Kasumi-1 (cell line): ENCODE measurements around the gene LRCH1.

ENCODE experiments used
- DNase-seq, 2 experiments: peaks; one replicate each; lab custom pipeline; 2025; lab: John Stamatoyannopoulos, UW

The LRCH1 gene

DNA sequence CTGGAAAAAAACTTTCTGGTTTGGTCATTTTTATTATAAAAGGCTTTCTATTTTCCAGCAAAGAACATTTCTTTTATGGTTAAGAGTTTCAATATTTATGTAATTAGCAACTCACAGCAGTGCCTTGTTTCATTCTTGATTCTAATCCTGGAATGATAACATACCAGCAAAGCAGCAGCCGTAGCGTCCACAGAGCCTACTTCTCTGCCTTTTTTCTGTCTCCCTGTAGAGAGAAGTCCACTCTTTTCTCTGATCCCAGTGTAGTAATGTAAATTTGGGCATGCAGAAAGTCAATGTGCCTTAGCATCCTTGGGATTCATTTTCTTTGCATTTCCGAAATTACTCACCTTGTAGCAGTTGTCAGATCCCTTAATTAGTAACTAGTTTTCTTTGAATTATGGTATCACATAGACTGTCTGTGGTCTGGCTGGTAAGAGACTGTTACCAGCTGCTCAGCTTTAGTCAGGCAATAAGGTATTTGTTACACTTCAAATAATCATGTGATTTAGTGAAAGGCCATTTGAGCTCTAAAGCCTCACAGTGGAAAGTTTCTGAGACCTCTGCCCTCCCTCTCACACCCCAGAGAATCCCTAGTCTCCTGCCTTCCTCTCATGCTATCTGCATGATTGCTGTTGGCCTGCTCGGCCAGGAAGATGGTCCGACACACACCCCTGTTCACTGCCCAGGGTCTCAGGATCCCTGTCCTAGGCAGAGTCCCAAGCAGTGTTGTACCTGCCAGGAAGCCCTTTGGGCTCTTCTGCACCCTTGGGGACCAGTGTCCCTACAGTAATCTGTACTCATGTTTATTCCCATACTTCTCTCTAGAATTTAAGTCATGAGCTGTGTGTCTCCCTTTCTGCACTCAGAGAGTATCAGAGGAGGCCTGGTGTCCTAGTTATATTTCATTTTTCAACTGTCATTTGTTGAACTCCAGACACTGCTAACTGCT, 86.3 kb downstream of the LRCH1 start:
- no peak for DNase-seq

DNA sequence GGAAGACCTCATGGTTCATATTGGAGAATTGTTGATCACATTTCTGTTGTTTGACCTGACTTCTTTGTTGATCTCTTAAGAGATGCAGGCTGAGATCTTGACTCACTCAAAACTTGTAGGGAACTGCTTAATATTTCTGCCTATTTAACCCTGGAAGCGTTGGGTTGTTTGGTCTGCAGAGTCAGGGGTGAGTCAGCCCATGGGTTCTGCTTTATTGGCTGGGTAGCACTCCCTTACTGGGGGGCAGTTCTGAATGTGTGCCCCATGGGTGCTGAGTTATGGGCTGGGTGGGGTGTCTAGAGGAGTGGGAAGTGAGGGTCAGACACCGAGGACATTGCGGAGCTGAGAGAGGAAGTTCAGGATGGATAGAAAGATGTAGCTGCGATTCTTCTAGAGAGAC, 87.9 kb downstream of the LRCH1 start:
- no peak for DNase-seq

DNA sequence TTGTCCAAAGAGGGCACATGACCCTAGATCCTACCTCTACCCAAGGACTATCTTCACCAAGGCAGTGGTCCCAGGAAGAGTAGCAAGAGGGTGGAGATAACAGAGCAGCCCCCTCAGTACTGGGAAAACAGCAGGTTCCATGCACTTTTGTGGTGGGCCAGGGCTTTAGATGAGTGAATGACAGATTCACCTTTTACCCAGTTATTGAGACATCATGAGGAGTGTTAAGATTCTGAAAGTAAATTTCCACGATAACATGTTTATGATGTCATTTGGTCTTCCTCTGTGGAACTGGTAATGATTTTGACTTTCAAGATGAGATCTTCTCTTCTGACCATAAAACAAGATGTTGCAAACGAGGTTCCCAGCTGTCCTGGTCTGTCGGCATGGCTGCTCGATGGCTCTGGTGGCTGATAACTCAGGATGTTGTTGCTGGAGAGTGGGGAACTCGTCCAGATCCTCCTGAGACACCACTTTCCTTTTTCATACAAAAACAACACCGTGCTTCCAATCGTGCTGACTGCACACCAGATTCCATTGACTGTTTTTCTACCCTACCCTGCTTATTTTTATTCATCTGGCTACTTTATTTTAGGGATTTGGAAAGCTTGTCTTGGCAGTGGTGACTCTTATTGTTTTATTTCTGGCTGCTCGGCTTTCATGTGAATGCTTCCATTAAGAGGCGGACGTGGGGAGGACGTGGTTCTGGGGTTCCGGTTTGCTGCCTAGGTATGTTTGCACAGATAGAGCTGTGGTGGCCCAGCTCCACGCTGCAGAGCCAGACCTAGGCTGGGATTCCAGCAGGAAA, 88.5 kb downstream of the LRCH1 start:
- no peak for DNase-seq

DNA sequence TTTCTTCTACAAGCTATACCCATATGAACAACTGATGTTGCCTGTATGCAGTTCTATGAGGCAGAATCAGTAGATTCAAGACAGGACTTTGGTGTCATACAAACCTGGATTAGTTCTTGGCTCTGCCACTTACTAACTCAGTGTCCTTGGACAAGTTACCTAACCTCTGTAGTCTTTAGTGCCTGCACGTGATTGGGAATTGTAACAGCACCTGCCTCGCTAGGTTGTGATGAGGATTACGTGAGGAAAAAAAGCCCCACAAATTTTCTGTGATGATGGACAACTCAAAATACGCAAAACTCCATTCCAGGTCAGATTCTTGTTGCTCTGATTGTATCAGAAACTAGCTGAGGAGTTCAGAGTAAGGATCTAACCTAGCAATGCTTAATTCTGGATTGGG, 89.3 kb downstream of the LRCH1 start:
- no peak for DNase-seq

DNA sequence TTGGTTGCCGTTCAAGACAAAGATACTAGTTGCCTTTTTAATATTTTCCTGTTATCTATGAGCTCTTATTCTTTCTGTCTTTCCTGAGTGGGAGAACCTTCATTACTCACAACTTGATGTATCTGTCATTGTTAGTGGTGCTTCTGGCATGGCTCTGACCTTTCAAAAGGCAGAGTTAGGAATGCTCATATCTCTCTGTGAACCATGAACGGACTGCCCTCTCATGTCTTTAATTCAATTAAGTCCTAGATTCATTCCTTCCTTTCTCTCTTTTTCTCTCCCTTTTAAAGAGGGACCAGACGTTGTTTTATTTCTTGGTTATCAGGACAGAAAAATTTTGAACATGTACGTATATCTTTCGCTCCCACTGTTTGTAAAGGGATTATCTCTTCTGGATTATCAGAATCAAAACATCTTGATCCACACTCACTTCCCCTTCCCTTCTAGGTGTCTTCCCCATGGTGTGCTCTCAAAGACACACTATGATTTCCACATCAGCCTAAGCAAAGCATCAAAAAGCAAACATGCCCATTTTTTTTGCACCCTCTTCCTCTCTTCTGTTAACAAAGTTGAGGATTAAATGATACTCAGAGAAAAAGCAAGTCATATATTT, 90.3 kb downstream of the LRCH1 start:
- no peak for DNase-seq

DNA sequence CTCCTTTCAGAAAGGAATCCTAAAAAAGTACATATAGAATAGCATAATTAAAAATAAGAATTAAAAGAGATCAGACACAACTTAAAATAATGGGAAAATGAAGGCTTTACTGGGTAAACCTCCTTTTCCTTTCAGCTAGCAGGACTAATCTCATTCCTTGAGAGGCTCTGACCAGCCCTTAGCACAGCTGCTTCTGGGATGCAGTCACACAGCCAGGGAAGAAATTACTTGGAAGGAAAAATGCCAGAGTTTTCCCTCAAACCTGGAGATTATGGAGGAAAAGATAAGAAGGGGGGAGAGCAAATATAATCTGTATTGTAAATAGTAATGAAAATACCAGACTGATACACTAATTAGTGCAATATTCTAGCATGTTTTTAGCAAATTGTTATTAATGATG, 91.8 kb downstream of the LRCH1 start:
- DNase-seq = no peak

DNA sequence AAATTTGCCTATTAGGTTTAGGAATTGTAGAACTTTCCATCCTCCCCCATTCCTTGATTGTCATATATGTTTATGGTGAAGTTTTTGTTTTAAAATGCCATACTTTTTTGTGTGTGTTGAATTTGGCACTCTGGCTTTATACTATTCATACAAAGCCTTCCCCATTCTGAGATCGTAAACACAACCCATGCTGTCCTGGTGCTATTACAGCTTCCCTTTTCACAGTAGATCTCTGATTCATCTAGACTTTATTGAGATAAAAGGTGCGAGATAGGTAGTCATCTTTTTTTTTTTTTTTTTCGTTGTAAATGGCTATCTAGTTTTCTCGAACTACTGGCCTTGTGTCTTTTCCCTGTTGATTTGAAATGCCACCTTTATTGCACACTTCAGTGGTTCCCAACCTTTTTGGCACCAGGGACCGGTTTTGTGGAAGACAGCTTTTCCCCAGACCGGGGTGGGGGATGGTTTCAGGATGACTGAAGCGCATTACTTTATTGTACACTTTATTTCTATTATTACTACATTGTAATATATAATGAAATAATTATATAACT, 94.6 kb downstream of the LRCH1 start:
- DNase-seq = peak; percentile 41 to 56

DNA sequence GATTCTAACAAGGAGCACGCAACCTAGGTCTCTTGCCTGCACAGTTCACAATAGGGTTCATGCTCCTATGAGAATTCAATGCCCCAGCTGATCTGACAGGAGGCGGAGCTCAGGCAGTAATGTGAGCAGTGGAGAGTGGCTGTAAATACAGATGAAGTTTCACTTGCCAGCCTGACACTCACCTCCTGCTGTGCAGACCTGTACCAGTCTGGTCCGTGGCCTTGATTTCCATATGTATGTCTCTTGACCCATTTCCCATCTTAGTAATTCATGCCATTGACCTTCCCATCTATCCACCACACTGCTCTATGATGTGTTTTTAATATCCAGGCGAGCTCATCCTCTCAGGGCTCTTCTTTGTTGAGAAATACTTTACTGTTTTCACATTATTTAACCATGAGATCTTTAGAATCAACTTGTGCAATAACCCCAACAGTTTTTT, 95.2 kb downstream of the LRCH1 start:
- DNase-seq = peak; percentile 20 to 27

DNA sequence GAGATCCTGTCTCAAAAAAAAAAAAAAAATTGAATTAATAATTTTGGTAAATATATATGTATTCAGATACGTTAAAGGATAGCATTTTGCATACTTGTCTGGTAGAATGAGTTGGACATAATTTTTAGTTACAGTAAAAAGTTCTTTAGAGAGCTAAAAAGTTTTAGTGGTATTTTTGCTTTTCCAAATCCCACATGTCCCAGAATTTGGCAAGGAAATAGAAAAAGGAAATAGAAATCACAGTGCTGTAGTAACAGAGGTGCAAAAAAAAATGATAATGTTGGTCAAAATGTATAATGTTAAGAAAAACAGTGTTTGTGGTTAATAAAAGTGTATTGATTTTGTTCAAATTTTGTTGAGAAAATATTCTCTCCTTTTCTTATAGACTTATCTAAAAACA, 96.8 kb downstream of the LRCH1 start:
- no peak for DNase-seq

DNA sequence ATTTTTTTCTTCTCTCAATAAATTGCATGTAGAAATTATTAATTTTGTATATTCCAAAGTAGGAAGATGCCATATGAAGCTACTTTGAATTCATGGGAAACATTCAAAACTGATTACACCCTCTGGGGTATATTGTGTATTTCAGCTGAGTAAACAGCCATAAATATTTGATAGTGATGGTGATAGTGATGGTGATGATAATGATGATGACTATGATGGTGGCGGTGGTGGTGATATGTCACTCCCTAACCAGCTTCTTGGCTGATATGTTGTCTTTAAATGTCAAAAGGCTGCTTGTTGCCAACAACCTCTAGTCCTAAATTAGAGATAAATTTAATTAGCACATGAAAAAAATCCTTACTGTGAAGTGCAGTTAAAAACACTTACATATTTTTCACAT, 102.0 kb downstream of the LRCH1 start:
- no peak for DNase-seq

DNA sequence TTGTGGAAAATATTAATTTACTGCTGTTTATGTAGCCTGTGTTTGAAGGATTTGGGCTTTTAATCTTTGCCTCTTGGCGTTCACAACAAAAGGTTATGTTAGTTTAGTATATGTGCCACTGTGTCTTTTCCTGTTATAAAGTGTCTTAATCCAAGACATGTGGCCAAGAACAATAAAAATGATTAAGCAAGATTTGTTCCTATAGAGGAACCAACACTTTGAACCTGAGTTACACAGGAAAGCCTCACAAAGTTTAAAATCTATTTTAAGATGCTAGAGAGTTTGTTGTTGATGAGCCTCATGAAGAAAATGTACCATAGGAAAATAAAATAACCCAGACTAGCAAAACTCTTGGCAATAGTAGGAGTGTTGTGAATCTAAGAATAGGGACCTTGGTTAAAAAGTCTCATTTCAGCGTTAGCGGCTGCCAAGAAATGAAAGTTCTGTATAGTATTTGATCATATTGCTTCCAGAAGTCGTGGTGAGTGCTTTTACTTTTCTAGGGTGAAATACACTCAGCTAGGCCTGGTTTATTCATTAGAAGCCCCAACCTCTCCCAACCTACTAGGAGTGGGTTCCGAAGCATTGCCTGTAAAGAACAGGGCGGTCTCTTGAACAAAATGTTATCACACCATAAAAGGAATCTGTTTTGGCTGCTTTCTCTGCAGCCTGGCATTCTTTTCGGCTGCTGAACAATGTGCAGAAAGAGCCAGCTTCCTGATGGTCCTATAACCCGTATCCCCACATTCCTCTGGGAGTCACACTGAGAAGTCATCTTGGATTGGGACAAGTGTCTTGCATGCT, 102.6 kb downstream of the LRCH1 start:
- no peak for DNase-seq

DNA sequence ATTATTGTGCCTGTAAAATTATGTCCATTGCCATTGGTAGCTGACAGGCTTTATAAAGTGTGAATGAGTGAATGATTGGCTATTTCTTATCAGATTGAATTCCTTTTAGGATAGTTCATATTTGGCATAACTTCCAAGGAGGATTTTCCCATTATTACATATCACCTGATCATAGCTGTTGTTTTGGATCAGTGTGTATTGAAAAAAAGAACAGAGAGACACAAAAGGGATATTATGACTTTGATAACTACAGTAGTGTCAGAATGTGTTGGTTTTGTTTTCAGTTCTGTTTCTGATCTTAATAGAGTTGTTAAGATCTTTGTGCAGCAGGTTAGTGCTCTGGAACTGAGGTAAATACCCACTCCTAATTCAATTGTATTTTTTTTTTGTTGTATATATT, 103.8 kb downstream of the LRCH1 start:
- DNase-seq = no peak

DNA sequence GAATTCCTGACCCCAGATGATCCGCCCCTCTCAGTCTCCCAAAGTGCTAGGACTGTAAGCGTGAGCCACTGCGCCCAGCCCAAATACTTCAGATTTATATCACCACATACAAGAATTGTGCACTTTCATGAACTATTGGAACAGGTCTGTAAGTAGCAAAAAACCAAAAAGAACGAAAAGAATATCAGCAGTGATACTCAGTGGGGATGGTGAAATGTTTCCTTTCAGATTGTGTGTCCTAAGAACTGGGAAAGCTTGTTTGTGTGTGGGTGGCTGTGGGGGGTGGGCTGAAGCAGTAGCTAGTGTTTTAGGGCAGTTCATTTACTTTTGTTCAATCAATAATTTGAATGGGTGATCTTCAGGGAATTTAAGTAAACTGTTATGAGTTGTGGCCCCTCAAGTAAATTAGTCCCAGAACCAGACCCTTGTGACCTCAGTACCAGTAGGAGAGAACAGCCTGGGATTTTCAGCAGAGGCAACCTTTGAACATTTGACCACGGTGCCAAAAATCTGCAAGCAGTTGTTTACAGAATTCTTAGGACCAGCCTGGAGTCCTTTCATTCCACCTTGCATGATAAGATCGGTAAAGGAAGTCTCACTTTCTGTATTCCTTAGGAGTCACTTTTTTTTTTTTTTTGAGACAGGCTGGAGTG, 106.6 kb downstream of the LRCH1 start:
- DNase-seq = no peak

DNA sequence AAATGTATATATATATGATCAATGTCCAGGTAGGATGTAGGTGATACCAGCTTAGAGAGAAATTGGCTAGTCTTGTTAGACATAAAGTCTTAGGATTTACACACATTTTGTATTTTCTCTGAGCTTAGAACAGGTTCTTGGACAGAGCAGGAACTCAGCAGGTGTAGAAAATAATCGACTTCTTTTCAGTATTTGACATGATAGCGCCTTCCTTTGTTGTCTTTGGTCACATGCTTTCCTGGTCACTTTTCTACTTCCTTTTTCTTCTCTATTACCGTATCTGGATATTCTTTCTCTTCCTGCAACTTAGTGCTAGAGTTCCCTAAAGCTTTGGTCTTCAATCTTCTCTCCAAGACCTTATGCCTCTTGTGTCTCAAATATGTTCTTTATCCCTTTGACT, 107.4 kb downstream of the LRCH1 start:
- DNase-seq = peak; percentile 18 to 23

DNA sequence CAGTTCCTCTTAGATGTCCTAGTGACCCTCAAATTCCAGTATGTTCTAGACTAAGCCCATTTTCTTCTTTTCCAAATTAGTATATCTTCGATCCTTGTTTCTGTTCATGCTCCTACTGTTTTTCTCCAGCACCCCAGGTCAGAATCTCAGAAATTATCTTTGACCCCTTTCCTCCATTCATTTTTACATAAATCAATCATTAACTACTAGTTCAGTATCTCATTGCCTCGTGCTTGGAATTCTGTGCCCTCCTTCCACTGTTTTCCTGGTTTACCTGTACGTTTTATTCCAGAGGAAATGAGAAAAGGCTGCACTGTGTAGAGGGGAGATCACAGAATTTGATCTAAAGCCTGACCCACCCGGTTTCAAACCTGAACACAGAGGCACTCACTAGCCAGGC, 107.9 kb downstream of the LRCH1 start:
- no peak for DNase-seq

DNA sequence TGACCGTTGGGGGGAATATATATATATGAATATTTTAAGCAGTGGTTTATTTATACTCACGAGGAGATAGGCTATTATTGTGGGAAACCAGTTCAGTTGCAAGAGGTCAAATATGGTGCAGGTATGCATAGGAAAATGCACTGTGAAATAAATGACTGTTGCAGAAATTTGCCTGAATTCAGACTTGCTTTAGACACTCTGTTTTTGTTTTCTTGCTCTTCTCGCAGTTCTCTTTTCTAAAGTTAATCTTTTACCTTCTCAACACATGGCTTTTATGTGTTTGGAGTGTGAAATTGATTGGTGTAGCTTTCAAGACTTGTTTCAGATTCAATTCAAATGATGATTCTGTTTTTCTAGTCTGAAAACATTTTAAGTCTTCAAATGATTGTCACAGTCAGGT, 109.7 kb downstream of the LRCH1 start:
- DNase-seq = no peak

DNA sequence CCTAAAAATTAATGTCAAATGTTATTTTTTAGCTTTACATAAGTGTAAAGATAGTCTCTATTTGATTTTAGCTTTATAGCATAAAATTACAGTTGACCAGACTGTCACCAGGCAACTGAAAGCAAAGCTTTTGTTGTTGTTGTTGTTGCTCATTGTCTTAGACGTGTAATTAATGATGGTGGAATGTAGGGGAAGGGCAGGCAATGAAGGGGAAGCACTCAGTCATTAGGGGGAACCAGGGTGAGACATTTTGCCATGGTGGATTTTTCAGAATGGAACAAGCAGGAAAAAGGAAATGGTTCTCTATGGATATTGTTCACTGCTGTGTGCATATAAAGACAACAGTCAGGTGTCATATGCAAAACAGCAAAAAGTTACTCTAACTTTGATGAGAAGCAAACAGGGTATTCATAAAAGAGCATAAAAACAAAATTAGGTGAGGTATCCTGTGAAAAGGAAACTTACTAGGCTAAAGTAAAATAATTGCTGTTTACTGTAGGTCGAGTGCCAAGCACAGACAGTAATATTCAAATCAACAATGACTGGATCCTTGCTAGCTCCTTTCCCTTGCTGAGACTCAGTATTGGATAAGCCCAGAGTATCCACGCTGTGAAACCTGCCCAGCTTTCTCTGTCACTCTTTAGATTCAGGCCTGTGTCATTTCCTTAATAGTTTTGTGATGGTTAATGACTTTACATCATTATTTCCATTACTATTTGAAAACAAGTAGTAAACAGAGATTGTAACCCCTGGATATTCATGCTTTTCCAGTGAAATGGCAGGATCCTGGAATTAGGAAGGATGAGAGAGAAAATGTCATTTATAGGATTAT, 110.5 kb downstream of the LRCH1 start:
- no peak for DNase-seq

DNA sequence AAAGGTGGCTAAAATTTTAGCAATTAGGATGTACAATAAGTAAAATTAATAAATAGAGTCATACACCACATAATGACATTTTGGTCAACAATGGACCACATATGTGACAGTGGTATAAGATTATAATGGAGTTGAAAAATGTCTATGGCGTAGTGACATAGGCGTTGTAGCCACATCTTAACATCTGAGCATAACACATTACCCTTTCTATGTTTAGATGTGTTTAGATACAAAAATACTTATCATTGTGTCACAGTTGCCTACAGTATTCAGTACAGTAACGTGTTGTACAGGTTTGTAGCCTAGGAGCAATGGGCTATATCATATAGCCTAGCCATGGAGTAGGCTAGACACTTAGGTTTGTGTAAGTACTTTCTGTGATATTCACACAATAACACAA, 111.2 kb downstream of the LRCH1 start:
- DNase-seq = no peak

DNA sequence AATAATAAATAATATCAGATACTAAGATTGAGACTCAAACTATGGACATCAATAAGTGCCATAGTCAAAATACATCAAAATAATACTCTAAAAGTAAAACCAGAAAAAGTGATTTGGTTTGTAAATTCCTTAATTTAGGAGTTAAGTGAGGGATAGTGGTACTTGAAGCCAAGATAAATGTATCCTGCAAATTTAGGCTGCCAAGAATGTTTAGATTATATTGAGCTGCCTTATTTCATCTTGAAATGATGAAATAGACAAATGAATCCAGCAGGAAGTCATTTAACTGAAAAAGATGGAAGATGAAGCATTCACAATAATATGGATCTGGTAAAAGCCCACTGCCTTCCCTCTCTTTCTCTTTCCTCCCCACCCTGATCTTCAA, 112.3 kb downstream of the LRCH1 start:
- DNase-seq = no peak
